Spleen (tissue), 11 donors: ENCODE results near the gene LOXHD1. TPM values are rescaled to one million over a fixed set of nuclear protein-coding genes. Genes with fewer than 3 reads are reported as not detected.

Source experiments
- DNase-seq: peaks from one replicate; pipeline ENCODE4 v3.0.0-alpha.2; 2020
- H3K27ac ChIP-seq, 8 donors: fragments of 200-600 bp; sonication (generic) in 7 of 8; 1 replicate in 4 of 8; 2 replicates in 4 of 8; pipeline versions ENCODE4 v1.5.0 to v1.8.0; 2016 to 2021; ENCODE audit warnings: inconsistent platforms in 4 of 8, mild to moderate bottlenecking in 4 of 8, moderate library complexity in 1 of 8
- H3K27me3 ChIP-seq, 7 donors: fragments of 200-600 bp; sonication (generic) in 6 of 7; replicated peaks in 1 of 7; 1 replicate in 4 of 7; 2 replicates in 3 of 7; pipeline versions ENCODE4 v1.5.0 to v1.8.0; 2016 to 2021; ENCODE audit warnings: inconsistent platforms in 3 of 7, mild to moderate bottlenecking in 1 of 7
- H3K36me3 ChIP-seq, 6 donors: fragments of 200-600 bp; sonication (generic) in 5 of 6; 1 replicate in 4 of 6; 2 replicates in 2 of 6; pipeline versions ENCODE4 v1.5.0 to v1.8.0; 2016 to 2021; ENCODE audit warnings: inconsistent platforms in 2 of 6
- H3K4me1 ChIP-seq, 6 donors: fragments of 200-600 bp; sonication (generic) in 5 of 6; 1 replicate in 3 of 6; 2 replicates in 3 of 6; pipeline versions ENCODE4 v1.5.0 to v1.8.0; 2016 to 2021; ENCODE audit warnings: inconsistent platforms in 3 of 6
- H3K4me3 ChIP-seq, 8 donors: fragments of 200-600 bp; sonication (generic) in 7 of 8; 1 replicate in 4 of 8; 2 replicates in 4 of 8; pipeline versions ENCODE4 v1.5.0 to v1.8.0; 2016 to 2021; ENCODE audit warnings: inconsistent platforms in 4 of 8, mild to moderate bottlenecking in 4 of 8, moderate library complexity in 2 of 8
- H3K9me3 ChIP-seq, 8 donors: fragments of 200-600 bp; sonication (generic) in 7 of 8; 1 replicate in 4 of 8; 2 replicates in 4 of 8; pipeline versions ENCODE4 v1.5.0 to v1.8.0; 2016 to 2021; ENCODE audit warnings: inconsistent platforms in 4 of 8
- POLR2A ChIP-seq, 3 donors: fragments of 450-650 bp; IDR thresholded peaks; one replicate each; pipeline ENCODE4 v1.5.1; 2017; ENCODE audit warnings: antibody characterized with exemption in 3 of 3, mild to moderate bottlenecking in 1 of 3
- POLR2AphosphoS5 ChIP-seq, 3 donors: sonication (generic); formaldehyde crosslinking; IDR thresholded peaks; one replicate each; pipeline ENCODE4 v1.5.1; 2017; ENCODE audit warnings: antibody characterized with exemption in 3 of 3
- WGBS, 5 donors: extraction: QIAGEN DNeasy Blood & Tissue Kit in 3 of 5; methylation state at CpG; one replicate each; pipeline versions ENCODE4 v1.1.5 to v1.1.7; 2013 to 2018; 5-methylcytosine and 5-hydroxymethylcytosine counted together
- intact Hi-C: fragments of 100-400 bp; cut with DNase I; formaldehyde crosslinking; loops from one replicate; pipeline ENCODE4 v1.15.0; 2023; ENCODE audit warnings: low total_unique reads
- polyA plus RNA-seq, 3 donors: library from polyadenylated mRNA; stranded (reverse); fragments of 200-250 nt; gene quantifications; one replicate each; pipeline ENCODE4 v1.2.1, GENCODE V29; 2013
- total RNA-seq, 7 donors: library from RNA; depleted of rRNA in 3 of 7; stranded (reverse); fragments of >200 nt in 3 of 7; fragmentation: NEBNext Ultra II Directional in 4 of 7; extraction: Animal tissue kit (Norgen Biotek cat#: 25700) in 4 of 7; gene quantifications; one replicate each; pipeline versions ENCODE4 v1.1.0 to v1.2.1, GENCODE V29; 2016 to 2021
- TF ChIP-seq, protein P1 (sequence below), 11 experiments: fragments of 200-600 bp in 7 of 11; fragments of 450-650 bp in 4 of 11; sonication (generic) in 4 of 11; IDR thresholded peaks in 8 of 11; conservative IDR thresholded peaks in 3 of 11; 1 replicate in 7 of 11; 2 replicates in 4 of 11; pipeline versions ENCODE4 v1.4.0 to v1.8.0; 2016 to 2021; ENCODE audit warnings: antibody characterized with exemption in 11 of 11, inconsistent platforms in 4 of 11, mild to moderate bottlenecking in 1 of 11
- donor health status: healthy with polysubstance abuse.
- donor health status: DM: no; HTN: no; CAD: no; lungs with moderate emphysema.
- donor health status: DM: no; HTN: no; CAD: no.
- donor health status: Bipolar disorder and iron deficiency.
- donor health status: healthy.
- donor health status: DM: no; HTN: no; CAD: no.
- donor health status: DM: yes; HTN: yes; CAD: no.

Gene LOXHD1
- total and polyA plus RNA-seq, 10 donors: 0.09 to 6.0 (median 2.1) TPM

DNA sequence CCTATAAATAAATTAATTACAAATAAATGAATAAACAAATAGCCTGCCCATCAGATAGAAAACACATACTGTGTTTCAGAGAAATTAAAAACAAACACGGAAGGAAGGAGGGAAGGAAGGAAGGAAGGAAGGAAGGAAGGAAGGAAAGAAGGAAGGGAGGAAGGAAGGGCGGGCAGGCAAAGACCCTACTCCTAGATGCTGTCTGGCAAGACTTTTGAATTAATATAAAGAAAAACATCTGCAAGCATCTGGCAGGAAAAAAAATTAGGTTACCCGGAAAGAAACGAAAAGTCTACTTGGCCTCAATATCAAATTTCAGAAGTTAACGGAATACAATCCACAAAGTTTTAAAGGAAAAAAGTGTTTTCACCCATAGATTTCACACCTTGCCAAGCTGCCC lies 49.1 kb downstream of the LOXHD1 start:
- Histone ChIP-seq H3K9me3 (no peaks in the 10 kb centered on the region), H3K27ac (no peak overlapping the region), H3K4me1 (no peaks in the 10 kb centered on the region), H3K4me3 (no peak overlapping the region), H3K36me3 (no peaks in the 10 kb centered on the region), H3K27me3 (peaks cover 0 to 9% (median 0%) of the 10 kb centered on the region in 7 donors)
- DNase-seq: no peak
- intact Hi-C loops: no loop called here
- WGBS, 5 donors: 64 to 79% (median 75%) methylated on average over 5 of the region's 5 CpGs
- no peak for TF ChIP-seq POLR2A (IDR thresholded peaks at IDR 0.05)
- TF ChIP-seq, protein P1, sequence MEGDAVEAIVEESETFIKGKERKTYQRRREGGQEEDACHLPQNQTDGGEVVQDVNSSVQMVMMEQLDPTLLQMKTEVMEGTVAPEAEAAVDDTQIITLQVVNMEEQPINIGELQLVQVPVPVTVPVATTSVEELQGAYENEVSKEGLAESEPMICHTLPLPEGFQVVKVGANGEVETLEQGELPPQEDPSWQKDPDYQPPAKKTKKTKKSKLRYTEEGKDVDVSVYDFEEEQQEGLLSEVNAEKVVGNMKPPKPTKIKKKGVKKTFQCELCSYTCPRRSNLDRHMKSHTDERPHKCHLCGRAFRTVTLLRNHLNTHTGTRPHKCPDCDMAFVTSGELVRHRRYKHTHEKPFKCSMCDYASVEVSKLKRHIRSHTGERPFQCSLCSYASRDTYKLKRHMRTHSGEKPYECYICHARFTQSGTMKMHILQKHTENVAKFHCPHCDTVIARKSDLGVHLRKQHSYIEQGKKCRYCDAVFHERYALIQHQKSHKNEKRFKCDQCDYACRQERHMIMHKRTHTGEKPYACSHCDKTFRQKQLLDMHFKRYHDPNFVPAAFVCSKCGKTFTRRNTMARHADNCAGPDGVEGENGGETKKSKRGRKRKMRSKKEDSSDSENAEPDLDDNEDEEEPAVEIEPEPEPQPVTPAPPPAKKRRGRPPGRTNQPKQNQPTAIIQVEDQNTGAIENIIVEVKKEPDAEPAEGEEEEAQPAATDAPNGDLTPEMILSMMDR (IDR thresholded peaks at IDR 0.05 in 8 of 11, conservative IDR thresholded peaks at IDR 0.05 in 3 of 11): no peak
- no peak for TF ChIP-seq POLR2AphosphoS5 (IDR thresholded peaks at IDR 0.05)

DNA sequence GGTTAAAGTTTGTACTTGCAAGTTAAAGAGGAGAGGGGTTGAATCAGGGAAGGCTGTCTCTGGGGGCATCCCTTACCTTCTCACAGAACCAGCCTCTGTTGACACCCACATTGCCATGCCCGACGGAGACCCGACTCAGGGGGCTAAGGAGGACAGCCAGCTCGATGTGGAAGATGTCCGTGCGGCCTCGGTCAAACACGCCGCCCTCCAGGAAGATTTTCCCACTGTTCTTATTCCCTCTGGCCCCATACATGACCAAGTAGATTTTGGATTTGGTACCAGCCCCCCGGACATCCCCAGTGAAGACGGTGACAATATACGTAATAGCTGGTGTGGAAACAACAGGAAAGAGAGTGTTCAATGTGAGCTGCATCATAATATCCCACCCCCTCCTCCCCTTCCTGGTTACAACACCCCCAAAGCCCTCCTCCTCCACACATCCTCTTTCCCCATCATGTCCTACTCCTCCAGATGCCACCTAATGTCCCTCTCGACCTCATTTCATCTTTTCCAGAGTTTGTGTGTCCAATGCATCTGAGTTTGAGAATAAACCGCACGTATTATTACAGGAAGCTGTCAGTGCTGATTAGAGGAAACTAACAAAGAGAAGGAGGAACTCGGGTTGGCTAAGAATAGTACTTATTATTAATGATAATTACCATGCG lies 55.7 kb downstream of the LOXHD1 start:
- 42 to 55% (median 48%) methylated on average over 17 of the region's 17 CpGs for WGBS, 5 donors
- no peak for DNase-seq
- Histone ChIP-seq H3K9me3 (no peaks in the 10 kb centered on the region), H3K4me3 (peak overlapping the region in 3 of 8 donors; percentile 3 to 44 (median 12)), H3K36me3 (no peaks in the 10 kb centered on the region), H3K27ac (peak overlapping the region in 5 of 8 donors; percentile 58 to 82 (median 69)), H3K4me1 (peaks cover 0 to 24% (median 12%) of the 10 kb centered on the region in 6 donors), H3K27me3 (peaks cover 0 to 14% (median 0%) of the 10 kb centered on the region in 7 donors)
- intact Hi-C loops: no loop called here
- no peak for TF ChIP-seq POLR2A (IDR thresholded peaks at IDR 0.05)
- TF ChIP-seq, protein P1 (IDR thresholded peaks at IDR 0.05 in 8 of 11, conservative IDR thresholded peaks at IDR 0.05 in 3 of 11): no peak
- TF ChIP-seq POLR2AphosphoS5 (IDR thresholded peaks at IDR 0.05): no peak

DNA sequence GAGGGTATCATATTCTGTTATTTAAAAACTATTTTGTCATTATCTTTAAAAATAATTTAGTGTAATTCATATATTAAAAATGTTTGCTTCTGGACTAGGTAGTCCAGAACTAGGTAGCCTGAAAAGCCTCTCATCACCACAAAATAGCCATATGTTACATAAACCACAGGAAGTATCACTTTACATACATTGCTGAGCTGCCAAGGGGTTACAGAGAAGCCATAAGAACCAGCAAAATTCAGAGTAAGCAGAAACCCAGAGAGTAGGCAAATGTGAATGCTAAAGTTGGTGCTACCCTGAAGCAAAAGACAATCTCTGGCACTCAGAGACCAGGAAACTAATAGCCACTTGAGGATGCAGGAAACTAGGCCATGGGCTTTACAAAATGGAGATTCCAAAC lies 60.9 kb downstream of the LOXHD1 start:
- DNase-seq: no peak
- Histone ChIP-seq H3K36me3 (no peaks in the 10 kb centered on the region), H3K4me1 (peaks cover 0 to 25% (median 9%) of the 10 kb centered on the region in 6 donors), H3K9me3 (no peaks in the 10 kb centered on the region), H3K4me3 (no peak overlapping the region), H3K27ac (peak overlapping the region in 3 of 8 donors; percentile 18 to 30 (median 29)), H3K27me3 (peaks cover 0 to 2% (median 0%) of the 10 kb centered on the region in 7 donors)
- TF ChIP-seq POLR2A (IDR thresholded peaks at IDR 0.05): no peak
- TF ChIP-seq, protein P1 (IDR thresholded peaks at IDR 0.05 in 8 of 11, conservative IDR thresholded peaks at IDR 0.05 in 3 of 11): no peak
- TF ChIP-seq POLR2AphosphoS5 (IDR thresholded peaks at IDR 0.05): no peak
- intact Hi-C loops: no loop called here

DNA sequence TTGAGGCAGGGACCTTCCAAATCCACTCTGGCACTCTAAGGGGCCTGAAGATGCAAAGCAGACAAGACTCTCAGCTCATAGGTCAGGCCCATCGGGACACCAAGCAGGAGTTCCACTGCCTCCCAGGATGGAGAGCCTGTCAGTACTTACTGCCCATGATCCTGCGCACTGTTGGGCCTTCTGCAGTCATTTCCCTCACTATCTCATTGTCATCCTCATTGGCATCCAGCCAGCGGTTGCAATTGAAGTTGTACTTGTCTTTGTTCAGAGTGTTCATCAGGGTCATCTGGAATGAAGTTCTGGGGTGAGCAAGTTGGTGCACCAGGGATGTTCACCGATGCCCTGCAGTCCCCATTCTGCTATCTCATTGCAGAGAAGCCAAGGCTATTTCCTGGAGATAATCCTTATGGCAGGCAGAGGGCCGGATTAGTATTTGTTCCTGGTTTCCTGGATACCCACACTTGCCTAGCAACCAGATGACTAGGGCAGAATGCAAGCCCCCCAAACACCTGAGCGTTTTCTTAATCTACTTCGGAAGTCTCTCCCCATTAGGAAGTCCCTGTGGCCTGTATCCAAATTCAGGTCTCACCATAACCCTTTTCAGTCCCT lies 65.1 kb downstream of the LOXHD1 start:
- TF ChIP-seq POLR2A (IDR thresholded peaks at IDR 0.05) (no peak), POLR2AphosphoS5 (IDR thresholded peaks at IDR 0.05) (no peak)
- TF ChIP-seq, protein P1 (IDR thresholded peaks at IDR 0.05 in 8 of 11, conservative IDR thresholded peaks at IDR 0.05 in 3 of 11): no peak
- DNase-seq: no peak
- H3K4me3 ChIP-seq: no peak overlapping the region
- WGBS, 5 donors: 32 to 46% (median 44%) methylated on average over 7 of the region's 7 CpGs
- no peaks in the 10 kb centered on the region for H3K27me3 ChIP-seq
- H3K27ac ChIP-seq: peak overlapping the region in 3 of 8 donors; percentile 5 to 22 (median 7)
- H3K4me1 ChIP-seq: peaks cover 0 to 11% (median 3%) of the 10 kb centered on the region in 6 donors
- H3K9me3 ChIP-seq: no peaks in the 10 kb centered on the region
- no peaks in the 10 kb centered on the region for H3K36me3 ChIP-seq
- intact Hi-C loops: no loop called here
